HepG2 (cell line): ENCODE results near the gene ZNF554. TPM values are rescaled to one million over a fixed set of nuclear protein-coding genes. Genes with fewer than 3 reads are reported as not detected.

Source experiments
- AKNA ChIP-seq: sonication (generic); formaldehyde crosslinking; IDR thresholded peaks from 2 replicates; pipeline ENCODE4 v1.4.0; 2020; ENCODE audit warnings: missing genetic modification reagents, borderline replicate concordance
- MBNL3 ChIP-seq: fragments of 250-450 bp; sonication (Bioruptor Pico); conservative IDR thresholded peaks from 2 replicates; pipeline ENCODE4 v1.8.0; 2022; ENCODE audit warnings: mild to moderate bottlenecking, inconsistent platforms
- NCOA2 ChIP-seq: sonication (generic); formaldehyde crosslinking; IDR thresholded peaks from 2 replicates; pipeline ENCODE4 v1.8.0; 2022; ENCODE audit warnings: inconsistent platforms
- NFRKB ChIP-seq: fragments of 450-650 bp; IDR thresholded peaks from 2 replicates; pipeline ENCODE4 v1.6.1; 2017
- RFX3 ChIP-seq: IDR thresholded peaks from 2 replicates; pipeline ENCODE4 v1.6.1; 2016; ENCODE audit warnings: missing biosample characterization, missing genetic modification reagents
- SNAPC2 ChIP-seq: sonication (generic); formaldehyde crosslinking; IDR thresholded peaks from 2 replicates; pipeline ENCODE4 v1.8.1; 2022; ENCODE audit warnings: mild to moderate bottlenecking, missing genetic modification reagents
- TRAFD1 ChIP-seq: sonication (generic); formaldehyde crosslinking; IDR thresholded peaks from 2 replicates; pipeline ENCODE4 v1.5.1; 2020; ENCODE audit warnings: missing genetic modification reagents, mild to moderate bottlenecking, borderline replicate concordance
- YEATS2 ChIP-seq: sonication (generic); formaldehyde crosslinking; IDR thresholded peaks from 2 replicates; pipeline ENCODE4 v1.4.0; 2020; ENCODE audit warnings: missing genetic modification reagents, borderline replicate concordance
- ZBTB25 ChIP-seq: IDR thresholded peaks from 2 replicates; pipeline ENCODE4 v1.6.1; 2018; ENCODE audit warnings: missing genetic modification reagents
- ZMYM4 ChIP-seq: sonication (generic); formaldehyde crosslinking; IDR thresholded peaks from 2 replicates; pipeline ENCODE4 v1.8.1; 2023; ENCODE audit warnings: mild to moderate bottlenecking, missing genetic modification reagents
- ZNF24 ChIP-seq: fragments of 450-650 bp; IDR thresholded peaks from 2 replicates; pipeline ENCODE4 v1.6.1; 2017; ENCODE audit warnings: antibody characterized with exemption, mild to moderate bottlenecking
- ZNF326 ChIP-seq: sonication (generic); formaldehyde crosslinking; IDR thresholded peaks from 2 replicates; pipeline ENCODE4 v1.4.0; 2020; ENCODE audit warnings: missing genetic modification reagents, borderline replicate concordance
- ZNF33B ChIP-seq: sonication (generic); formaldehyde crosslinking; IDR thresholded peaks from 2 replicates; pipeline ENCODE4 v1.5.1; 2020; ENCODE audit warnings: mild to moderate bottlenecking, missing genetic modification reagents
- ZNF562 ChIP-seq: sonication (generic); formaldehyde crosslinking; IDR thresholded peaks from 2 replicates; pipeline ENCODE4 v1.8.0; 2022; ENCODE audit warnings: missing genetic modification reagents, borderline replicate concordance
- ZNF687 ChIP-seq: sonication (generic); formaldehyde crosslinking; IDR thresholded peaks from 2 replicates; pipeline ENCODE4 v1.5.1; 2020; ENCODE audit warnings: mild to moderate bottlenecking, missing genetic modification reagents, moderate library complexity
- ZSCAN25 ChIP-seq: sonication (generic); formaldehyde crosslinking; IDR thresholded peaks from 2 replicates; pipeline ENCODE4 v1.8.0; 2022; ENCODE audit warnings: mild to moderate bottlenecking, missing genetic modification reagents
- polyA plus RNA-seq, 8 experiments: library from polyadenylated mRNA; depleted of rRNA in 3 of 8; stranded (reverse) in 7 of 8; unstranded in 1 of 8; fragments of >200 nt; fragmentation: Illumina TruSeq in 4 of 8; extraction: Trizol in 4 of 8; gene quantifications; 2 replicates each; pipeline versions ENCODE4 v1.2.1 to v1.2.3, GENCODE V29; 2011 to 2016; ENCODE audit warnings: low read depth in 4 of 8, missing spikeins in 1 of 8, mixed read lengths in 1 of 8; ENCODE audit not compliant: insufficient read depth in 1 of 8
- total RNA-seq, 5 experiments: library from RNA; depleted of rRNA; stranded (reverse); fragments of >200 nt; fragmentation: Illumina TruSeq; extraction: Trizol; gene quantifications; 2 replicates each; pipeline ENCODE4 v1.2.3, GENCODE V29; 2016; ENCODE audit warnings: low read depth in 1 of 5

ZNF554 gene
- total and polyA plus RNA-seq, 2 of the 13 experiments (the other 11 are each of a cell fraction or from before 2014, with no cell fraction given), result 2.2 to 2.7 TPM

- TF ChIP-seq ZNF562 (CRISPR knock-in tag), result no peak
- TF ChIP-seq ZNF33B (CRISPR knock-in tag), result 0 out of 2 replicates have a peak, but pooled peaks have one; percentile 60
- no peak for TF ChIP-seq ZNF24
- TF ChIP-seq NCOA2 (CRISPR knock-in tag), result no peak; the same call in 1 of the 2 replicates
- TF ChIP-seq ZMYM4 (CRISPR knock-in tag), result peak; percentile 82
- TF ChIP-seq NFRKB, result no peak
- no peak for TF ChIP-seq ZSCAN25 (CRISPR knock-in tag)
- peak; percentile 84; the same call in 1 of the 2 replicates for TF ChIP-seq YEATS2 (CRISPR knock-in tag)
- no peak for TF ChIP-seq MBNL3 (CRISPR knock-in tag)
- peak; percentile 75; the same call in 1 of the 2 replicates for TF ChIP-seq SNAPC2 (CRISPR knock-in tag)
- peak; percentile 88 for TF ChIP-seq ZNF687 (CRISPR knock-in tag)
- TF ChIP-seq RFX3 (CRISPR knock-in tag), result no peak
- TF ChIP-seq ZBTB25 (CRISPR knock-in tag), result peak; percentile 56; the same call in 1 of the 2 replicates
- no peak for TF ChIP-seq TRAFD1
- no peak for TF ChIP-seq ZNF326 (CRISPR knock-in tag)
- no peak; the same call in 1 of the 2 replicates for TF ChIP-seq AKNA (CRISPR knock-in tag)
These were observed 21.4 kb downstream of the ZNF554 start, which contains the start of gene ZNF555 (continued) for GRCh38 chr19:2840794-2841791.
